ENCODE results near the gene TSPAN33.
A peak's percentile ranks its signal among the peaks of the same experiment; 100 is the strongest.

TSPAN33 gene

GRCh38 chr7:129205987-129206785, 61.7 kb downstream of the TSPAN33 start:
- TF ChIP-seq, protein P1, sequence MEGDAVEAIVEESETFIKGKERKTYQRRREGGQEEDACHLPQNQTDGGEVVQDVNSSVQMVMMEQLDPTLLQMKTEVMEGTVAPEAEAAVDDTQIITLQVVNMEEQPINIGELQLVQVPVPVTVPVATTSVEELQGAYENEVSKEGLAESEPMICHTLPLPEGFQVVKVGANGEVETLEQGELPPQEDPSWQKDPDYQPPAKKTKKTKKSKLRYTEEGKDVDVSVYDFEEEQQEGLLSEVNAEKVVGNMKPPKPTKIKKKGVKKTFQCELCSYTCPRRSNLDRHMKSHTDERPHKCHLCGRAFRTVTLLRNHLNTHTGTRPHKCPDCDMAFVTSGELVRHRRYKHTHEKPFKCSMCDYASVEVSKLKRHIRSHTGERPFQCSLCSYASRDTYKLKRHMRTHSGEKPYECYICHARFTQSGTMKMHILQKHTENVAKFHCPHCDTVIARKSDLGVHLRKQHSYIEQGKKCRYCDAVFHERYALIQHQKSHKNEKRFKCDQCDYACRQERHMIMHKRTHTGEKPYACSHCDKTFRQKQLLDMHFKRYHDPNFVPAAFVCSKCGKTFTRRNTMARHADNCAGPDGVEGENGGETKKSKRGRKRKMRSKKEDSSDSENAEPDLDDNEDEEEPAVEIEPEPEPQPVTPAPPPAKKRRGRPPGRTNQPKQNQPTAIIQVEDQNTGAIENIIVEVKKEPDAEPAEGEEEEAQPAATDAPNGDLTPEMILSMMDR (conservative IDR thresholded peaks at IDR 0.05) = no peak
- H3K27ac ChIP-seq = no peak overlapping the region

- TF ChIP-seq, protein P1 (conservative IDR thresholded peaks at IDR 0.05) = no peak
Observed at GRCh38 chr7:129208667-129209066, 64.2 kb downstream of the TSPAN33 start.

GRCh38 chr7:129209067-129209926, 64.8 kb downstream of the TSPAN33 start:
- no peak overlapping the region for H3K27ac ChIP-seq
- TF ChIP-seq, protein P1 (conservative IDR thresholded peaks at IDR 0.05) = no peak

More at GRCh38 chr7:129208667-129209066, 64.2 kb downstream of the TSPAN33 start:
- H3K27ac ChIP-seq = no peak overlapping the region

- no peak overlapping the region for H3K27ac ChIP-seq
- TF ChIP-seq, protein P1 (conservative IDR thresholded peaks at IDR 0.05) = peak; percentile 91
Observed at GRCh38 chr7:129210256-129210988, 65.9 kb downstream of the TSPAN33 start.

DNA sequence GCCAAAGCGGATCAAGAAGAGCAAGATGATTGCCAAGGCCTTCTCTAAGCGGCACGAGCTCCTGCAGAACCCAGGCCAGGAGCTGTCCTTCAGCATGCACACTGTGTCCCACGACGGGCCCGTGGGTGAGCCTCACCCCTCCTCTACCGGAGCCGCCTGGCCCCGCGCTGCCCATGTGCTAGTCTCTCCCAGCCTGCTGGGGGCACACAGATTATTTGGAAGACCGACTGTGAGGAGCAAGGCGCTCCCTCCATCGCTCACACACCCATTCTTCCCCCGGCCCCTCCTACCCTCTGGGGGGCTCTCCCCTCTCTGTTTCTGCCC, 66.4 kb downstream of the TSPAN33 start:
- TF ChIP-seq, protein P1 (conservative IDR thresholded peaks at IDR 0.05) = no peak
- H3K27ac ChIP-seq = no peak overlapping the region

DNA sequence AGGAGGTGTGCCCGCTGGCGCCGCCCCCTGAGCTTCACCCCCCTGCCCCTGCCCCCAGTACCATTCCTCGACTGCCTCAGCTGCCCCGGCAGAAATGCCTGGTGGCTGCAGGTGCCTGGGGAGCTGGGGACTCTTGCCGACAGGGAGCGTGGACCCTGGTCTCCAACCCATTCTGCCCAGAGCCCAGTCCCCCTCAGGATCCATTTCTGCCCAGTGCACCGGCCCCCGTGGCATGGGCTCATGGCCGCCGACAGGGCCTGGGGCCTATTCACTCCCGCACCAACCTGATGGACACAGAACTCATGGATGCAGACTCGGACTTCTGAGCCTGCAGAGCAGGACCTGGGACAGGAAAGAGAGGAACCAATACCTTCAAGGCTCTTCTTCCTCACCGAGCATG, 67.6 kb downstream of the TSPAN33 start:
- no peak overlapping the region for H3K27ac ChIP-seq
- TF ChIP-seq, protein P1 (conservative IDR thresholded peaks at IDR 0.05) = no peak

GRCh38 chr7:129212596-129212995, 68.1 kb downstream of the TSPAN33 start:
- no peak overlapping the region for H3K27ac ChIP-seq
- TF ChIP-seq, protein P1 (conservative IDR thresholded peaks at IDR 0.05) = no peak
